ENCODE measurements around the gene RNASE7.

The RNASE7 gene

DNA sequence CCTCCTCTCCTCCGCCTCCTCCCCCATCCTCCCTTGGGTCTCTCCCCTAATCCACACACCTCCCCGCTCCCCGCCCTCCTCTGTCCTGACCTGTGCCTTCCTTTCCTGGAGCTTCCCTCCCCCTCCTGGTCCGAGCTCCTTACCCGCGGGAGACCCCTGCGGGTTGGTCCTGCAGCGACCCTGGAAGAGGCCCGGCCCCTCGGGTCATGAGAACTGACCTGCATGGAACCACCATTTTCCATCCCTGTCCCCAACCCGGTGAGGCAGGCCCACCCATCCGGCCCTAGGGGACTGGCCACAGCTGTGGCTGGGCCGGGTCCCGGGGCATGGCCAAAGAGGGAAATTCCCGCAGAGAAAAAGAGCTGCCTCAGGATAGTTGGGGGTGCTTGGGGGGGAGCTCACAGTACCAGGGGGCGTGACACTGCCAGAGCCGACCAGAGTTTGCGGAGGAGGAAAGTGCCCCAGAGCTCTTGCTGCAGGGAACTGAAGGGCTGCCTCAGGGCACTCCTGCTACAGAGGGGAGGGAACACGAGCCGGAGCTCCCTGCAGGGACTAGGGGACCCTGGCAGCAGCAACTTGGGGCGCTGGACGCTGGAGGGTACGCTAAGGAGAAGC, 28.6 kb downstream of the RNASE7 start:
- no peak overlapping the region for H3K27ac ChIP-seq (ENCODE audit: low read depth, low read length)
- peaks cover 46% of the 10 kb centered on the region for H3K4me1 ChIP-seq (ENCODE audit: control insufficient read depth, low read length)
- peaks cover 8% of the 10 kb centered on the region; the same call in 1 of the 2 replicates for H3F3A ChIP-seq (ENCODE audit: control insufficient read depth, insufficient read depth)
- H3K4me3 ChIP-seq (ENCODE audit: low read length), result peak overlapping the region; percentile 67
- TF ChIP-seq, protein P1, sequence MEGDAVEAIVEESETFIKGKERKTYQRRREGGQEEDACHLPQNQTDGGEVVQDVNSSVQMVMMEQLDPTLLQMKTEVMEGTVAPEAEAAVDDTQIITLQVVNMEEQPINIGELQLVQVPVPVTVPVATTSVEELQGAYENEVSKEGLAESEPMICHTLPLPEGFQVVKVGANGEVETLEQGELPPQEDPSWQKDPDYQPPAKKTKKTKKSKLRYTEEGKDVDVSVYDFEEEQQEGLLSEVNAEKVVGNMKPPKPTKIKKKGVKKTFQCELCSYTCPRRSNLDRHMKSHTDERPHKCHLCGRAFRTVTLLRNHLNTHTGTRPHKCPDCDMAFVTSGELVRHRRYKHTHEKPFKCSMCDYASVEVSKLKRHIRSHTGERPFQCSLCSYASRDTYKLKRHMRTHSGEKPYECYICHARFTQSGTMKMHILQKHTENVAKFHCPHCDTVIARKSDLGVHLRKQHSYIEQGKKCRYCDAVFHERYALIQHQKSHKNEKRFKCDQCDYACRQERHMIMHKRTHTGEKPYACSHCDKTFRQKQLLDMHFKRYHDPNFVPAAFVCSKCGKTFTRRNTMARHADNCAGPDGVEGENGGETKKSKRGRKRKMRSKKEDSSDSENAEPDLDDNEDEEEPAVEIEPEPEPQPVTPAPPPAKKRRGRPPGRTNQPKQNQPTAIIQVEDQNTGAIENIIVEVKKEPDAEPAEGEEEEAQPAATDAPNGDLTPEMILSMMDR (IDR thresholded peaks at IDR 0.05; ENCODE audit: low read depth, low read length, poor library complexity, severe bottlenecking), result no peak
- TF ChIP-seq EZH2phosphoT487 (IDR thresholded peaks at IDR 0.05; ENCODE audit: borderline replicate concordance, low read length), result 0 out of 2 replicates have a peak, but pooled peaks have one; percentile 53
- peak overlapping the region; percentile 89 for H3K4me2 ChIP-seq (ENCODE audit: low read length)
- no peaks in the 10 kb centered on the region for H3K79me2 ChIP-seq (ENCODE audit: control insufficient read depth, low read length)
- H4K20me1 ChIP-seq (ENCODE audit: control insufficient read depth, insufficient read depth, low read depth, low read length), result no peaks in the 10 kb centered on the region
- no peaks in the 10 kb centered on the region for H3K9me3 ChIP-seq (ENCODE audit: control insufficient read depth, insufficient read depth, low read length)
- no peaks in the 10 kb centered on the region for H3K36me3 ChIP-seq (ENCODE audit: control insufficient read depth, low read length)
- H3K9me2 ChIP-seq (replicated peaks; ENCODE audit: control insufficient read depth, low read length), result no peaks in the 10 kb centered on the region
- H3K27me3 ChIP-seq (ENCODE audit: control insufficient read depth, low read length), result peaks cover 50% of the 10 kb centered on the region

DNA sequence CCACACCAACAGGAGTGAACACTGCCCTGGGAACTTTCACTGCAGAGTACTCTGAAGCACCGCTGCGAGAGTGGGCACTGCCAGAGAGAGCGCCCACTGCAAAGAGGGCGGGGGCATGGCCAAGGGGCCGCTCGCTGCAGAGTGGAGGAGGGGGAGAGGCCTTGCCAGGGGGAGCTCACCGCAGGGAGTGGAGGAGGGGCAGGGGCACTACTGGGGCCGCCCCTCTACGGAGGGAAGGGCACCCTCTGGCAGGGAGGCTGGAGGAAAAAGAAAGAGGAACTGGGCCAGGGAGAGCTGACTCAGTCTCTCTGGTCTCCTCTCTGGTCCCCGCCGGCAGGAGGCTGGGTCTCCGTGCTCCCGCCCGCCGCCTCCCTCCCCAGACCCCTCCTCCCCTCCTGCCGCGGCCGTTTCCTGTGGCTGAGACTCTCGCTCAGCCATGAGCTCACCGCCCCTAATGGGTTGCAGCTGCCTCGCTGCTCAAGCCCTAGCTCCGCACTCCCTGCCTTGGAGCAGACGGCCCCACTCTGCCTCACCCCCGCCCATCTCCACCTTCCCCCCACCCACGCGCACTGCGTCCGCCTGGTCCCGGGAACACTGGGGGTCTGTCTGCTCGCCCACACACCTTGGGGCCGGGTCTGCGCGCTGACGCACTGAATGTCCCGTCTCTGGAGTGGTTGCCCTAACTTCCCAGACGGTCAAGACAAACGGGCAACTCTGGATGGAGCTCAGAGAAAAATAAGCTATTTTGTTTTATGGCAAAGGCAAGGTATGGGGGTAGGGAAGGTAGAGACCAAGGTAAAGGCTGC, 29.3 kb downstream of the RNASE7 start:
- Histone ChIP-seq H3K27me3 (ENCODE audit: control insufficient read depth, low read length) (peaks cover 45% of the 10 kb centered on the region), H3K79me2 (ENCODE audit: control insufficient read depth, low read length) (no peaks in the 10 kb centered on the region), H3K27ac (ENCODE audit: low read depth, low read length) (no peak overlapping the region), H3F3A (ENCODE audit: control insufficient read depth, insufficient read depth) (peaks cover 8% of the 10 kb centered on the region; the same call in 1 of the 2 replicates), H3K9me3 (ENCODE audit: control insufficient read depth, insufficient read depth, low read length) (no peaks in the 10 kb centered on the region), H3K36me3 (ENCODE audit: control insufficient read depth, low read length) (no peaks in the 10 kb centered on the region), H3K4me2 (ENCODE audit: low read length) (peak overlapping the region; percentile 89), H4K20me1 (ENCODE audit: control insufficient read depth, insufficient read depth, low read depth, low read length) (no peaks in the 10 kb centered on the region), H3K4me3 (ENCODE audit: low read length) (peak overlapping the region; percentile 67), H3K4me1 (ENCODE audit: control insufficient read depth, low read length) (peaks cover 46% of the 10 kb centered on the region), H3K9me2 (replicated peaks; ENCODE audit: control insufficient read depth, low read length) (no peaks in the 10 kb centered on the region)
- TF ChIP-seq EZH2phosphoT487 (IDR thresholded peaks at IDR 0.05; ENCODE audit: borderline replicate concordance, low read length), result no peak
- TF ChIP-seq, protein P1 (IDR thresholded peaks at IDR 0.05; ENCODE audit: low read depth, low read length, poor library complexity, severe bottlenecking), result no peak

DNA sequence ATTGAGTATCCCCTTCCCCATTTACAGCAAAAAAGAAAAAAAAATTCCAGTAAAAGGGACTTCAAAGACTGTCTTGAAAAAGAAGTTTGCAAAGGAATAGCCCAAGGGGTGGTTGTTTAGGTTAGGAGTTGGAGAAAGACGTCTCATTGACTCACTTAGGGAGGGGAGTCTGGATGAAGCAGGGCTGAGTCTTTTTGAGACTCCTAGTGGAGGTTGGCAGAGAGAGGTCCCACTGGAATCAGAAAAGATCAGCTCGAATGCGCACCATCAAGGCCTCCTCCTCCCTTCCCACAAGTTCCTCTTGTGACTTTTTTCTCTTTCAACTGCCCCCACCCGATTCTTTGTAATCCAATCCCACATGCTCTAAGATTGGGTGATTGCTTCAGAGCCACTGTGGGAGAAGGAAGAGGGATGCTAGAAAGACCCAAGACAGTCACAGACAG, 29.9 kb downstream of the RNASE7 start:
- no peaks in the 10 kb centered on the region for H3K9me2 ChIP-seq (replicated peaks; ENCODE audit: control insufficient read depth, low read length)
- peaks cover 8% of the 10 kb centered on the region; the same call in 1 of the 2 replicates for H3F3A ChIP-seq (ENCODE audit: control insufficient read depth, insufficient read depth)
- H3K36me3 ChIP-seq (ENCODE audit: control insufficient read depth, low read length), result no peaks in the 10 kb centered on the region
- H3K27me3 ChIP-seq (ENCODE audit: control insufficient read depth, low read length), result peaks cover 40% of the 10 kb centered on the region
- no peak for TF ChIP-seq EZH2phosphoT487 (IDR thresholded peaks at IDR 0.05; ENCODE audit: borderline replicate concordance, low read length)
- TF ChIP-seq, protein P1 (IDR thresholded peaks at IDR 0.05; ENCODE audit: low read depth, low read length, poor library complexity, severe bottlenecking), result no peak
- peaks cover 46% of the 10 kb centered on the region for H3K4me1 ChIP-seq (ENCODE audit: control insufficient read depth, low read length)
- peak overlapping the region; percentile 67 for H3K4me3 ChIP-seq (ENCODE audit: low read length)
- H4K20me1 ChIP-seq (ENCODE audit: control insufficient read depth, insufficient read depth, low read depth, low read length), result no peaks in the 10 kb centered on the region
- H3K79me2 ChIP-seq (ENCODE audit: control insufficient read depth, low read length), result no peaks in the 10 kb centered on the region
- H3K27ac ChIP-seq (ENCODE audit: low read depth, low read length), result no peak overlapping the region
- no peaks in the 10 kb centered on the region for H3K9me3 ChIP-seq (ENCODE audit: control insufficient read depth, insufficient read depth, low read length)
- peak overlapping the region; percentile 89 for H3K4me2 ChIP-seq (ENCODE audit: low read length)

Measured in DOHH2 (cell line).